VCaP (cell line): Measurements from ENCODE around the gene ERVFRD-1.

ENCODE experiments used
- H3K27ac ChIP-seq: fragments of 450-650 bp; 2 replicates; pipeline ENCODE4 v1.5.1; 2017
- TF ChIP-seq, protein P1 (sequence below): fragments of 450-650 bp; conservative IDR thresholded peaks from 2 replicates; pipeline ENCODE4 v1.5.1; 2017; ENCODE audit warnings: mild to moderate bottlenecking, moderate library complexity

ERVFRD-1 gene

DNA sequence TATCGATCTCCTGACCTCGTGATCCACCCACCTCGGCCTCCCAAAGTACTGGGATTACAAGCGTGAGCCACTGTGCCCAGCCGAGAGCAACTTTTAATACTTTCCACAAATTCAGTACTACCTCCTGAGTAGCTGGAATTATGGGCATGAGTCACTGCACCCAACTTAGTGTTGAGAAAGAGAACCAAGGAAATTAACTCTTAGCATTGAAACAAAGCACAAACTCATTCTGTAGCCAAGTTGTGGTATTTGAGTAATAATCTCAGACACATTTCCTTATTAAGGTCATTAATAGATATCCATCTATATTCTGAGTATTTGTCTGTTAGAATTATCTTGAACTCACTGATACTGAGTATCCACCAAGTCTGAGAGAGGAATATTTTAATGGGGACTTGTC is 53.1 kb downstream of the ERVFRD-1 start:
- H3K27ac ChIP-seq, result no peak overlapping the region
- TF ChIP-seq, protein P1, sequence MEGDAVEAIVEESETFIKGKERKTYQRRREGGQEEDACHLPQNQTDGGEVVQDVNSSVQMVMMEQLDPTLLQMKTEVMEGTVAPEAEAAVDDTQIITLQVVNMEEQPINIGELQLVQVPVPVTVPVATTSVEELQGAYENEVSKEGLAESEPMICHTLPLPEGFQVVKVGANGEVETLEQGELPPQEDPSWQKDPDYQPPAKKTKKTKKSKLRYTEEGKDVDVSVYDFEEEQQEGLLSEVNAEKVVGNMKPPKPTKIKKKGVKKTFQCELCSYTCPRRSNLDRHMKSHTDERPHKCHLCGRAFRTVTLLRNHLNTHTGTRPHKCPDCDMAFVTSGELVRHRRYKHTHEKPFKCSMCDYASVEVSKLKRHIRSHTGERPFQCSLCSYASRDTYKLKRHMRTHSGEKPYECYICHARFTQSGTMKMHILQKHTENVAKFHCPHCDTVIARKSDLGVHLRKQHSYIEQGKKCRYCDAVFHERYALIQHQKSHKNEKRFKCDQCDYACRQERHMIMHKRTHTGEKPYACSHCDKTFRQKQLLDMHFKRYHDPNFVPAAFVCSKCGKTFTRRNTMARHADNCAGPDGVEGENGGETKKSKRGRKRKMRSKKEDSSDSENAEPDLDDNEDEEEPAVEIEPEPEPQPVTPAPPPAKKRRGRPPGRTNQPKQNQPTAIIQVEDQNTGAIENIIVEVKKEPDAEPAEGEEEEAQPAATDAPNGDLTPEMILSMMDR, result no peak

DNA sequence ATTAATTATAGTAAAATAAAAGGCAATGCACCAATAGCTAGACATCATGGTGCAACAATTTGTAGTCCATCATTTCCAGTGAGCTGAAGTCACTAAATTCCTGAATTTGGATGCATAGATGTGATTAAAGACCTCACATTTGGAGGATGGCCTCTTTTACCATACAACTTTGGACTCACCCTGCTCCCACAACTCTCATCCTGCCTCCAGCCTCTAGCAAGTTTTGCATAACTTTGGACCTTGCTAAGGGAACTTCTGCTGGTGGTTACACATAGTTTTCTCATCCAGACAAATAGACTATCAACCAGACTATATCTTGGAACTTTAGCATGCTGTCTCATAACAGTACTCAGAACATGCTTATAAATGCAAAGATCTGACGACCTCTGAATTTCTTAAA is 54.7 kb downstream of the ERVFRD-1 start:
- peak overlapping the region; percentile 82; the same call in 1 of the 2 replicates for H3K27ac ChIP-seq
- TF ChIP-seq, protein P1, result no peak

DNA sequence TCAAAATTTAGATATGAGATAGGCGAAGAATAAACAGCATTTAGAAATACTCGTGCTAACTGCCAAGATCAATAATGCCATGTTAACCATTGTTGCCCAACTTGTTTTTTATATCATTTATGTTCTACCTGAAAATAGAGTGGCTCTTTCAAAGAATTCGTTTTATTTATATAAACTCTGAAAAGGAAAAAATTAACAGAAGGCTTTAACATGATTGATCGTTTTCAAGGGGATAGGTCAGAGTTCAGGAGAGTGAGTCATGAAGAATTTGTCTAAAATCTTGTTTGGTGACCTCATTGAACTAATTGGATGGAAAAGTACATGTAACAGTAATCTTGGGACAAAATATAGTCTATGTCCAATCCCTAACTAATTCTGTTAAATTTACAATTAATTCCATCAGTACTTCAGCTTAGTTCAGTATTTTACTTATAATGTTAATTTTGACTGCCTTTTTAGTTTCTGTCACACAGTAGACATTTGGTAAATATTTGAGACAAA is 56.3 kb downstream of the ERVFRD-1 start:
- TF ChIP-seq, protein P1, result no peak
- H3K27ac ChIP-seq, result peak overlapping the region; percentile 82

DNA sequence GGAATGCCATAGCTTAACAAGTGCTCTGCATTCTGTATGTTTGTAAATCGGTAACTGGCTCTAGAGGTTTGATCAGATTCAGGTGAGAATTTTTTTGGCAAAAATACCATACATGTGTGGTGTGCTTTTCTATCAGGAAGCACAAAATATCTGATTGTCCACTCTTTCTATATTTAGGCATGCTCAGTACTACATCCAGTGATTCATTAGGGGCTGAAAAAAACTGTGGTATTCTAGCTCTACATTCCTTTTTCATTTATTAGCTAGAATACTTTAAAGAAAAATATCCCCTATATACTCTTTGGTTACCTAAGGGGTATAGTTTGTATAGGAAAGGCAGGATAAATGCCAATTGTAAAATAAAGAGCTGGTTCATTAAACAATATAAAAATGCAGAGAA is 56.8 kb downstream of the ERVFRD-1 start:
- H3K27ac ChIP-seq, result peak overlapping the region; percentile 82
- TF ChIP-seq, protein P1, result no peak

DNA sequence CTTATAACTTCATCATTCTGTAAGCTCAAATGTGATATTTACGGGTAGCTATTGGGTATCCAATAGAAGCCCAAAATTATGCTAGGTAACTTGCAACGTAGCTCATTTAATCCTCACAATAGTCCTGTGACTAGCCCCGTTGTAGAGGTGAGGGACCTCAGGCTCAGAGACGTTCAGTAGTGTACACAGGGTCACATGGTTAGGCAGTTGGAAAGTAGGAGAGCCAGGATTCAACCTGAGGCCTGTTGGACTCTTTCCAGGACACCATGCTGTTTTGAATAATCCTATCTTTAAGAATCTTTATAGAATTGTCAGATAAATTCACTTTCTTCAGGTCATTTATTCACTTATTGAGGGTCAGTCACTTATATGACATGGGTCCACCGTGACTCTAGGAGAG is 58.2 kb downstream of the ERVFRD-1 start:
- peak overlapping the region; percentile 82 for H3K27ac ChIP-seq
- TF ChIP-seq, protein P1, result no peak
